ENCODE data around the gene LINGO3.
A peak's percentile ranks its signal among the peaks of the same experiment; 100 is the strongest.

The LINGO3 gene

DNA sequence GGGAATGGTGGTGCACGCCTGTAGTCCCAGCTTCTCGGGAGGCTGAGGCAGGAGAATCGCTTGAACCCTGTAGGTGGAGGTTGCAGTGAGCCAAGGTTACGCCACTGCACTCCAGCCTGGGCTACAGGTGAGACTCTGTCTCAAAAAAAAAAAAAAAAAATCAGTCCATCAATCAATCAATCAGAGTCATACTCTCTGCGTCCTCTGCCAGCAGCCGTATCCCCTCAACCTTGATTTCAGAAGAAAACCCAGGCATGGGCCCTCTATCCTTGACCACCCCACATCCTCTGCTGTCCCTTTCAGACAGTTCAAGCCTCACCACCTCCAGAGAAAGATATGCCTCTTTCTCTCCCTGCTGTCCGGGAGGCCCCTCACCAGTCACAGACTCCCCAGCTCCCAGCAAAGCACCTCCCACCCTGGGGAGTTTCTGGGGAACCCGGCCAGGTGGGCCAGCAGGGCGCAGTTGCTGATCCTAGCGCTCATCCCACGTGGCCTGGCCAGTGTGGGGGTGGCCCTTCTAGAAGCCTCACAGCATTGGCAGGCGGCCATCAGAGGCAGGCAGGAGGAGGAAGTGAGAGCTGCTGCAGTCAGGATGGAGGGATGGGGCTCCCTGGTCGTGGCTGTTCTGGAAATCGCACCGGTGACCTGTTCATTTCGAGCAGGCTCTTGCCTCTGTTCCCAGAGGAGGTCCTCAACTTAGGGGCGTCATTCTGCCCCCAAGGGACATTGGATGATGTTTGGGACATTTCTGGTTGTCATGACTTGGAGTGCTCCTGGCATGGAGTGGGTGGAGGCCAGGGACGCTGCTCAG, 41.6 kb downstream of the LINGO3 start:
- TF ChIP-seq, protein P1, sequence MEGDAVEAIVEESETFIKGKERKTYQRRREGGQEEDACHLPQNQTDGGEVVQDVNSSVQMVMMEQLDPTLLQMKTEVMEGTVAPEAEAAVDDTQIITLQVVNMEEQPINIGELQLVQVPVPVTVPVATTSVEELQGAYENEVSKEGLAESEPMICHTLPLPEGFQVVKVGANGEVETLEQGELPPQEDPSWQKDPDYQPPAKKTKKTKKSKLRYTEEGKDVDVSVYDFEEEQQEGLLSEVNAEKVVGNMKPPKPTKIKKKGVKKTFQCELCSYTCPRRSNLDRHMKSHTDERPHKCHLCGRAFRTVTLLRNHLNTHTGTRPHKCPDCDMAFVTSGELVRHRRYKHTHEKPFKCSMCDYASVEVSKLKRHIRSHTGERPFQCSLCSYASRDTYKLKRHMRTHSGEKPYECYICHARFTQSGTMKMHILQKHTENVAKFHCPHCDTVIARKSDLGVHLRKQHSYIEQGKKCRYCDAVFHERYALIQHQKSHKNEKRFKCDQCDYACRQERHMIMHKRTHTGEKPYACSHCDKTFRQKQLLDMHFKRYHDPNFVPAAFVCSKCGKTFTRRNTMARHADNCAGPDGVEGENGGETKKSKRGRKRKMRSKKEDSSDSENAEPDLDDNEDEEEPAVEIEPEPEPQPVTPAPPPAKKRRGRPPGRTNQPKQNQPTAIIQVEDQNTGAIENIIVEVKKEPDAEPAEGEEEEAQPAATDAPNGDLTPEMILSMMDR (conservative IDR thresholded peaks at IDR 0.05; ENCODE audit: low read length), result no peak
- peak; percentile 75 for DNase-seq (ENCODE audit: low read depth)
- H3K4me3 ChIP-seq (ENCODE audit: low read length), result no peak overlapping the region

DNA sequence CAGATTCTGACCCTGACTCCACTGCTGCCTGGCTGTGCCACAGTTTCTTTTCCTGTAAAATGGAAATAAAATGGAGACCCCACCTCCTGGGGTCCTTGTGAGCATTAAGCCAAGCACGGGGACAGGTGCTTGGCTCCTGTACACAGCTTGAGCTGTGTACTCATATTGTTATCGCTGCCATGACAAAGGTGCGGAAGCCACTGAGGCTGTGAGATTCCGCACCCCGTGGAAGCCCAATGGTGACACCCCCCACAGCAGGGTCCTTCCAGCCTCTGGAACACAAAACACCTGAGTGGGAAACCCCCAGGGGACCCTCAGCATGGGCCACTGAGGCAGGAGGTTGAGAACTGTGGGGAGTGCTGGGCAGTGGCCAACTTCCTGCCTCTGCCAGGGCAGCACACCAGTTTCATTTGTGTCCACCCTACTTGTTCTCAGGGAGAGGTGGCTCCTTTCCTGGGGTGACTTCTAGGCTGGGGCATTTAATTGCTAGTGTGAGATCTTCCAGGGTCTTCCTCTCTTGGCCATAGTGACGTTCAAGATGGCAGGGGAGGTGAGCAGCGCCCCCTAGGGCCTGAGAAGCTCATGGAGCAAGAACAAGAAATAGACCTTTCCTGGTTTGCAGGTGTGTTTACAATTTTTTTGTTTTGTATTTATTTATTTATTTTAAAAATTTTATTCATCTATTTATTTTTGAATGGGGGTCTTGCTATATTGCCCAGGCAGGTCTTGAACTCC, 46.3 kb downstream of the LINGO3 start:
- no peak overlapping the region for H3K4me3 ChIP-seq (ENCODE audit: low read length)
- TF ChIP-seq, protein P1 (conservative IDR thresholded peaks at IDR 0.05; ENCODE audit: low read length), result peak; percentile 55
- no peak for DNase-seq (ENCODE audit: low read depth)

DNA sequence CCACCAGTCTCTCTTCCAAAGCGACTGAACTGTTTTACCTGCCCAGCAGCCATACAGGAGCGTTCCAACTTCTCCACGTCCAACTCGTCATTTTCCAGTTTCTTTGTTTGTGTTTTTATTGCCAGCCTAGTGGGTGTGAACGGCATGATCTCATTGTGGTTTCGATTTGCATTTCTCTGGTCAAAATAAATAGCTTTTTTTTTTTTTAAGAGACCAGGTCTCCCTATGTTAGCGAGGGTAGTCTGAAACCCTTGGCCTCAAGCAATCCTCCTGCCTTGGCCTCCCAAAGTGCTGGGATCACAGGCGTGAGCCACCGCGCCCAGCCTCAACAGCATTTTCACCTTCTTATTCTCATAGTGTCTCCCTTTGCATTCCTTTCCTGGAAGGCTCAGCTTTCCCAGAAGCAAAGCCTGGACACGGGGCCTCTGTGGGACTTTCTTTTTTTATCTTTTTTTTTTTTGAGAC, 47.6 kb downstream of the LINGO3 start:
- peak; percentile 56 for DNase-seq (ENCODE audit: low read depth)
- no peak overlapping the region for H3K4me3 ChIP-seq (ENCODE audit: low read length)
- TF ChIP-seq, protein P1 (conservative IDR thresholded peaks at IDR 0.05; ENCODE audit: low read length), result no peak

DNA sequence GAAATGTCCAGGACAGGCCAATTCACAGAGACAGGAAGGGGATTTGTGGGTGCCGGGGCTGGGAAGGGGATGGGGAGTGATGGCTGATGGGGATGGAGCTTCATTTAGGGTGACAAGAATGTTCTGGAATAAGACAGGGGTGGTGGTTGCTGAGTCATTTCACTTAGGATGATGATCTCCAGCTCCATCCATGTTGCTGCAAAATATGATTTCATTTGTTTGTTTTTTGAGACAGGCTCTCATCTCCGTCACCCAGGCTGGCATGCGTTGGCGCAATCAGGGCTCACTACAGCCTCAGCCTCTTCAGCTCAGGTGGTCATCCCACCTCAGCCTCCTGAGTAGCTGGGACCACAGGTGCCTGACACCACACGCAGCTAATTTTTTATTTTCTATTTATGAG, 48.6 kb downstream of the LINGO3 start:
- TF ChIP-seq, protein P1 (conservative IDR thresholded peaks at IDR 0.05; ENCODE audit: low read length), result no peak
- no peak overlapping the region for H3K4me3 ChIP-seq (ENCODE audit: low read length)

More for the DNA sequence above, 48.6 kb downstream of the LINGO3 start:
- no peak for DNase-seq (ENCODE audit: low read depth)

All from AG10803 (cell line).